HG03060 (cell line): Measurements from ENCODE around the gene UCP2.
"Not testable (repeated sequence)": the region's sequence is repeated elsewhere in the genome, so short reads cannot be mapped to it uniquely, and the experiment has no call there.

Experiments
- ATAC-seq: cut with Tn5 transposase; IDR thresholded peaks from one replicate; pipeline ENCODE4 v1.9.1; 2021; ENCODE audit warnings: low read depth, moderate number of reproducible peaks; ENCODE audit not compliant: unreplicated experiment

Gene UCP2

GRCh38 chr11:73949246-73949645 lies 33.4 kb downstream of the UCP2 start:
- no peak for ATAC-seq

DNA sequence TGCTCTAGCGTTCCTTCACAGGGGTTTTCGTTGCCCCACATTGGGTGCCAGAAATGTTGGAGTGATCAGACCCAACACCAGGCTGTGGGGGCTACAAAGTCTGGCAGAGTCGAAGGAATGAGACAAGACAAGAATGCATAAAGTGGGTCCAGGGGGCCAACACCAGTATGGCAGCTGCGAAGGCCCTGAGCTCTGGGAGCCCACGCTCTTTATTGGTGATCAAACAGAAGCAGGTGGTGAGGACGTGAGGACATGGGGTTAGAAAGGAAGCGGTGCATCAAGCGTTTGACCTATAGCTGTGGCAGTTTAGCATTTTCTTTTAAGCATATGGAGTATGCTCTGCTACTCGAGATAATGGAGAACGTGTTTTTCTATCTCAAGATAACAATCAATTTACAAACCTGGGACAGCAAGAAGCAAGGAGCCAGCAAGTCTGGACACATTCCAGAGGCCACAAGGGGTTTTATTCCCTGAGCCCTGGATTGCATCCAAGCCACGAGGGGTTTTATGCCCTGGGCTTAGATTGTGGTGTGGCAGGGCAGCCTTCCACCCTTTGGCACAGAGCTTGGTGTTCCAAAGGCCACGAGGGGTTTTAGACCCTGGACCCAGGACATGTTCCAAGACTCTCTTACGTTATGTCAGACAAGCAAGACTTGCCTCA lies 35.7 kb downstream of the UCP2 start:
- ATAC-seq, result no peak

DNA sequence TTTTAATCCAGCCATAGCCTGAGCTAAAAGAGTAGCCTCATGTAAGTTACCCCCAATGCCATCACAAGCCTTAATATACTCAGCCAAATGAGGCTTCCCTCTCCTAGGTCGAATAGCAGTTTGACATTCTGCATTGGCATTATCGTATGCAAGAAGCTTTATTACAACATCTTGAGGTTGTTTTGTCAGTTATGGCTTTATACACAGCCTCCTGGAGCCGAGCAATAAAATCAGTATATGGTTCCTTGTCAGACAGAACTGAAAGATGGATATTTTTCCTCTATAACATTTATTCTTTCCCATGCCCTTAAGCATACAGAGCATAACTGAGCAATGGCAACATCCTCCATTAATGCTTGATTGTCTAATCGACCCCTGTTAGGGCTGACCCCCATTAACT lies 37.2 kb downstream of the UCP2 start:
- no peak for ATAC-seq

DNA sequence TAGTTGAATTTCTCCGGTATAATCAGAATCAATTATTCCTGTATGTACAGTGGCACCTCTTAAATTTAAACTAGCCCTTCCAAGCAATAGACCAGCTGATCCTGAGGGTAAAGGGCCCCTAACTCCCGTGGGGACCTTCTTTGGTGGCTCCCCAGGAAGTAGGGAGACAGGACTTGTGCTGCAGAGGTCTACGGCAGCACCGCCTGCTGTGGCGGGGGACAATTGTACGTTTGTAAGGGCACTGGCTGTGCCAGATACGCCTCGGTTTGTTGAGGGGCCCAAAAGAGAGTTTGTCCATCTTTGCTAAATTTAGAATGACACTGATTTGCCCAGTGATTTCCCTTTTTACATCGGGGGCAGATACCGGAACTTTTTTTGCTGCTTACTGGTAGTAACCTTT lies 37.7 kb downstream of the UCP2 start:
- no peak for ATAC-seq

DNA sequence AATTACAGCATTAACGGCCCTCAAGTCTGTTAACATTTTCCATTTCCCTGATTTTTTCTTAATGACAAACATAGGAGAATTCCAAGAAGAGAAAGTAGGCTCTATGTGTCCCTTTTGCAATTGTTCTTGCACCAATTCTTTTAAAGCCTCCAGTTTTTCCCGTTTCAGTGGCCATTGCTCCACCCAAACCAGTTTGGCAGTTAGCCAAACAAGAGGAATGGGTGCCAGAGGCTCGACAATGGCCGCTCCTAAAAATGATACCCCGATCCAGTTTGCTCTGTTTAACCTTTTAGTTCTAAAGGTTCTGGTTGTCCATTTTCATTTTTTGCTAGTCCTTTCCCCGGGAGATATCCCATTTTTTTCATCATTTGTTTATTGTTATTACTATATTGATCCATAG lies 38.6 kb downstream of the UCP2 start:
- ATAC-seq, result no peak

- no peak for ATAC-seq
Measured at GRCh38 chr11:73942010-73942409, 40.6 kb downstream of the UCP2 start.

DNA sequence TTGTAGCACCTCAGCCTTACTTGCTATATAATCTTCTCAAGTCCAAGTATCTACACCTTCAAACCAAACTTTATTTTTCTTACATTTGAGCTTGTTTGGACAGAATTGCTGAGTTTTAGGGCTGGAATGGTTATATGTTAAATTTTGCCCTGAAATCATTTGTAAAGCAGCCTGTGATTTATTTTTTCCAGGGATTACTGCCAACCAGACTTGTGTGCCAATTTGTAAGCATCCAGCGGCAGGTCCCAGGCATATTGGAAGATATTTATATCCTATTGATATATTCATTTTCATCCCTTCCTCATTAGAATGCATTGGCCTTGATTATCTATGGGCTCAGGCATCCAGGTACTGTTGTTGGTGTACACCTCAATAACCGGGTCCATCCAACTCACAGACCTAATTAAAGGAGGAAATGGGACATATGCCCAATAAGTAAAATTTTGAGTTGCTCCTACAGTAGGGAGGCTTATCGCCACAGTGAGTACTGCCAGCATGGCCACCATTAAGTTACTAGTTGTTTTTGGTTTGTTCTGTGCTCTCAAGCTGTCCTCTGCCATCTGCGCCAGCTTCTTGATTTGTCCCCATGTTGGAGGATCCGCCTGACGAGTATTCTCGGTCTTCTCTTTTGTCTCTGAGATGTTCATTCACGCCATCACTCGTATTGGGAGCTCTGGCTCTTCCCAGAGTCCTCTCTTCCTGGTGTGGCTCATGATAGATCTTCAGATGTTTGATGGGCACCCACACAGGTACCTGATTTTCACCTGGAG lies 41.7 kb downstream of the UCP2 start:
- ATAC-seq, result no peak

- no peak for ATAC-seq
Measured at GRCh38 chr11:73939096-73939495, 43.5 kb downstream of the UCP2 start.

DNA sequence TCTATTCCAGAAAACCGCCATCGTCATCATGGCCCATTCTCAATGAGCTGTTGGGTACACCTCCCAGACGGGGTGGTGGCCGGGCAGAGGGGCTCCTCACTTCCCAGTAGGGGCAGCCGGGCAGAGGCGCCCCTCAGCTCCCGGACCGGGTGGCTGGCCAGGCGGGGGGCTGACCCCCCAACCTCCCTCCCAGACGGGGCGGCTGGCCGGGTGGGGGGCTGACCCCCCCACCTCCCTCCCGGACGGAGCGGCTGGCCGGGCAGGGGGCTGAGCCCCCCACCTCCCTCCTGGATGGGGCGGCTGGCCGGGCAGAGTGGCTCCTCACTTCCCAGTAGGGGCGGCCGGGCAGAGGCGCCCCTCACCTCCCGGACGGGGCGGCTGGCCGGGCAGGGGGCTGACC lies 46.6 kb downstream of the UCP2 start:
- ATAC-seq, result not testable (repeated sequence)

- ATAC-seq, result no peak
Measured at GRCh38 chr11:73932781-73933180, 49.9 kb downstream of the UCP2 start.

DNA sequence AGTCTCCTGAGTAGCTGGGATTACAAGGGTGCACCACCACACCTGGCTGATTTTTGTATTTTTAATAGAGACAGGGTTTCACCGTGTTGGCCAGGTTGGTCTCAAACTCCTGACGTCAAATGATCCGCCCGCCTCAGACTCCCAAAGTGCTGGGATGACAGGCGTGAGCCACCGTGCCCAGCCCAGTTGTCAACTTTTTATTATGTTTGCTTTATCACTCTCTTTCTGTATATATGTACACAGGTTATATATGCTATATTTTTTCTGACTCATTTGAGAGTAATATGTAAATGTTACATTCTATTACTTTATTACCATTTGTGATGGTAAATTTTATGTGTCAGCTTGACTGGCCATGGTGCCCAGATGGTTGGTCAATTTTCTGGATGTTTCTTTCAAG lies 50.7 kb downstream of the UCP2 start:
- no peak for ATAC-seq

- no peak for ATAC-seq
Measured at GRCh38 chr11:73931039-73931645, 51.5 kb downstream of the UCP2 start.

DNA sequence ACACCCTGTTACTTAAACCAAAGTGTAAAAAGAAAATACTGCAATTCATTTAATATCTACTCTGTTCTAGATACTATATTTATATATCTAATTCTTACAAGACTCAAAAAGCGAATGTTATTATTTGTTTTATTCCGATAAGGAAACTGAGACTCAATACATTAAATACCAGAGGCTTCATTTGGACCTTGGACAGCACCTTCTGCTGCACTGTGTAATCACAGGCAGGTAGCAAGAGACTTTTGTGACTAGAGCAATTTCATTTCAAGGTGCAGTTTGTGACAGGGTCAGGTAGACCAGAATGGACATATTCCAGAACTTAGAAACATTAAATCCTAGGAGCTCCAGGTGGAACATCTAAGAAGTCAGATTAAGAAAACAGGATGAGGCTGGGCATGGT lies 53.3 kb downstream of the UCP2 start:
- no peak for ATAC-seq
